ENCODE measurements around the gene SHISA4. TPM values are rescaled to one million over a fixed set of nuclear protein-coding genes. Genes with fewer than 3 reads are reported as not detected.

Gene SHISA4
- total RNA-seq, 3 donors from 2014 or later: 0.19 to 0.40 (median 0.37) TPM

DNA sequence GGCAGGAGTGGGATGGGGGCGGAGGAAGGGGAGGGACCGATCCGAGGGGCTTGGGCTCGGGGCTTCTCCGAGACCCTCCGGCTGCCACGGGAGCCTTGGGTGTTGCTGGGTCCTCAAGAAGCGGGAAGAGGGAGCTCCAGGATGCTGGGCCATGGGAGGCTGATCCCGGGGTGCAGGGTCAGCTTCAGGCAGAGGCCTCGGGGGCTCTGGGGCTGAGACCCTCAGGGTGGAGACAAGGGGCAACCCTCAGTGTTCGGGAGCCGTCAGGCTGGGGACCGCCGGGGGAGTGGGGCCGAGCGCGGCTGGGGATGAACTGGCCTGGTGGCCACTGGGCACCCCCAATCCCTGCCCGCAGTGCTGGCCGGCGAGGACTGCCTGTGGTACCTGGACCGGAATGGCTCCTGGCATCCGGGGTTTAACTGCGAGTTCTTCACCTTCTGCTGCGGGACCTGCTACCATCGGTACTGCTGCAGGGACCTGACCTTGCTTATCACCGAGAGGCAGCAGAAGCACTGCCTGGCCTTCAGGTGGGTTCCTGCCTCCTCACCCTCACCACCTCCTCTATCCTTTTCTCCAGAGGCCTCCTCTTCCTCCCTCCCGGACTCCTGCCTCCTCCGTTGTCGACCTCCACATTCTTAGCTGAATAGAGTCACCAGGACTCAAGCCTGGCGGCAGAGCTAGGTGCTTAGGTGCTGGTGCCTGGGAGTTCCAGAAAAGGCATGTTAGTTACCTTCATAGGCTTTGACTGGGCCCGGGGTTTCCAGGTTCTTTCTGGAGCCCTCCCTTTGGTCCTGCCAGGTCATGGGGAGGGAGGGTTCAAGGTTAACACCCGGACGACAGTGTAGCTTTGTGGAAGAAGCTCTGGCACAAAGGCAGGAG, 631 bp downstream of the SHISA4 start:
- Mint-ChIP-seq H3K4me1 (ENCODE audit: low read depth) (peaks cover 4% of the 10 kb centered on the region), H3K27me3 (ENCODE audit: low read depth) (peaks cover 47% of the 10 kb centered on the region)
- ATAC-seq: peak in 1 of 2 donors; percentile 4

DNA sequence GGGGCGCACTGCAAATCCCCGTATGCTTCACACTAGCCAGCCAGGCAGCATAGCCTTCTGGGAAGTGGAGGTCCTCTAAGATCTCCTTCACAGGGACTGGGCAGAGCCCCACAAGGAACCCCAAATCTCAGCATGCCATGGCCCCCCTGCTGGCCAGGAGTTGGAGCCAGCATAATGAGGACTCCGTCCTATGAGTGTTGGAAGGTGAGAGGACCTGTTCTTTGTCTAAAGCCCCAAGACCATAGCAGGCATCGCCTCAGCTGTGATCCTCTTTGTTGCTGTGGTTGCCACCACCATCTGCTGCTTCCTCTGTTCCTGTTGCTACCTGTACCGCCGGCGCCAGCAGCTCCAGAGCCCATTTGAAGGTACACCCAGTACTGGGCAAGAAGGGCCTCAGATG, 1.5 kb downstream of the SHISA4 start:
- no peak overlapping the region for H3K4me3 Mint-ChIP-seq
- ATAC-seq: no peak
- peaks cover 50% of the 10 kb centered on the region for H3K27me3 Mint-ChIP-seq (ENCODE audit: low read depth)

More for the DNA sequence above, 631 bp downstream of the SHISA4 start:
- DNase-seq: no peak
- Mint-ChIP-seq H3K9me3 (no peaks in the 10 kb centered on the region), H3K36me3 (ENCODE audit: insufficient read depth) (no peaks in the 10 kb centered on the region), H3K4me3 (peak overlapping the region; percentile 73)

GRCh38 chr1:201890806-201891450, 2.2 kb downstream of the SHISA4 start:
- H3K4me3 Mint-ChIP-seq: no peak overlapping the region
- DNase-seq: no peak
- peaks cover 6% of the 10 kb centered on the region for H3K4me1 Mint-ChIP-seq (ENCODE audit: low read depth)
- H3K36me3 Mint-ChIP-seq (ENCODE audit: insufficient read depth): no peaks in the 10 kb centered on the region
- H3K9me3 Mint-ChIP-seq: no peaks in the 10 kb centered on the region
- peaks cover 49% of the 10 kb centered on the region for H3K27me3 Mint-ChIP-seq (ENCODE audit: low read depth)
- no peak for ATAC-seq

More for the DNA sequence above, 1.5 kb downstream of the SHISA4 start:
- Mint-ChIP-seq H3K4me1 (ENCODE audit: low read depth) (peaks cover 4% of the 10 kb centered on the region), H3K36me3 (ENCODE audit: insufficient read depth) (no peaks in the 10 kb centered on the region), H3K9me3 (no peaks in the 10 kb centered on the region)
- no peak for DNase-seq

DNA sequence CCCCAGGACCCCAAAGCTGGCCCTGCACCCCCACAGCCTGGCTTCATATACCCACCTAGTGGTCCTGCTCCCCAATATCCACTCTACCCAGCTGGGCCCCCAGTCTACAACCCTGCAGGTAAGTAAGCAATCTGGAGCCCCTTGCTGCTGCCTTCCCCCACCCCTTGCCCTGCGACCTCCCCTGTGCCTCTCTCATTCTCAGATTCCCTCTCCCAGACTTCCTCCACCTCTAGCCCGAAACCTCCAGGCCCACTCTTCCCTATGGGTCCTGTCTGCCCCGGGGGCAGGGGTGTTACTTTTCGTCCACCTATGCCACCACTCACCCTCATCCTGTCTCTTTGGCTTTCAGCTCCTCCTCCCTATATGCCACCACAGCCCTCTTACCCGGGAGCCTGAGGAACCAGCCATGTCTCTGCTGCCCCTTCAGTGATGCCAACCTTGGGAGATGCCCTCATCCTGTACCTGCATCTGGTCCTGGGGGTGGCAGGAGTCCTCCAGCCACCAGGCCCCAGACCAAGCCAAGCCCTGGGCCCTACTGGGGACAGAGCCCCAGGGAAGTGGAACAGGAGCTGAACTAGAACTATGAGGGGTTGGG, 2.9 kb downstream of the SHISA4 start:
- no peaks in the 10 kb centered on the region for H3K36me3 Mint-ChIP-seq (ENCODE audit: insufficient read depth)
- no peak for DNase-seq

DNA sequence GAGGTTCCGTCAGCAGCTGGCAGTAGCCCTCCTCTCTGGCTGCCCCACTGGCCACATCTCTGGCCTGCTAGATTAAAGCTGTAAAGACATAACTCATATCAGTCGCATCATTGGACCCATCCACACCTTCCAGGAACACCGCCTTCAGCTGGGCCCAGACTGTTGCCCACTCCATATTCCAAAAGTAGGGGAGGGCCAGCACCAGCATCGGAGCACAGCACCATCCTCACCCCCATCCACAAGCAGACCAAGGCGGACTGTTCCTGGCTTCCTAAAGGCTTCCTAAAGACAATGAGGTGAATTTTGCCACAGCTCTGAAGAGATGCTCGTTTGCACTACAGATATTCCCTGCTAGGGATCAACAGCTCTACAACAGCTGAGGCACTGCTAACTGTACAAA, 3.5 kb downstream of the SHISA4 start:
- no peaks in the 10 kb centered on the region for H3K9me3 Mint-ChIP-seq
- no peaks in the 10 kb centered on the region for H3K36me3 Mint-ChIP-seq (ENCODE audit: insufficient read depth)
- ATAC-seq: no peak

More for the DNA sequence above, 2.9 kb downstream of the SHISA4 start:
- peaks cover 49% of the 10 kb centered on the region for H3K27me3 Mint-ChIP-seq (ENCODE audit: low read depth)
- H3K4me1 Mint-ChIP-seq (ENCODE audit: low read depth): peaks cover 9% of the 10 kb centered on the region
- no peaks in the 10 kb centered on the region for H3K9me3 Mint-ChIP-seq
- ATAC-seq: no peak
- no peak overlapping the region for H3K4me3 Mint-ChIP-seq

GRCh38 chr1:201893431-201893830, 4.7 kb downstream of the SHISA4 start:
- DNase-seq: no peak
- peaks cover 36% of the 10 kb centered on the region for H3K27me3 Mint-ChIP-seq (ENCODE audit: low read depth)
- H3K9me3 Mint-ChIP-seq: no peaks in the 10 kb centered on the region
- ATAC-seq: no peak
- H3K36me3 Mint-ChIP-seq (ENCODE audit: insufficient read depth): no peaks in the 10 kb centered on the region
- peaks cover 9% of the 10 kb centered on the region for H3K4me1 Mint-ChIP-seq (ENCODE audit: low read depth)
- no peak overlapping the region for H3K4me3 Mint-ChIP-seq

More for the DNA sequence above, 3.5 kb downstream of the SHISA4 start:
- no peak for DNase-seq
- H3K27me3 Mint-ChIP-seq (ENCODE audit: low read depth): peaks cover 45% of the 10 kb centered on the region
- peaks cover 9% of the 10 kb centered on the region for H3K4me1 Mint-ChIP-seq (ENCODE audit: low read depth)
- no peak overlapping the region for H3K4me3 Mint-ChIP-seq

DNA sequence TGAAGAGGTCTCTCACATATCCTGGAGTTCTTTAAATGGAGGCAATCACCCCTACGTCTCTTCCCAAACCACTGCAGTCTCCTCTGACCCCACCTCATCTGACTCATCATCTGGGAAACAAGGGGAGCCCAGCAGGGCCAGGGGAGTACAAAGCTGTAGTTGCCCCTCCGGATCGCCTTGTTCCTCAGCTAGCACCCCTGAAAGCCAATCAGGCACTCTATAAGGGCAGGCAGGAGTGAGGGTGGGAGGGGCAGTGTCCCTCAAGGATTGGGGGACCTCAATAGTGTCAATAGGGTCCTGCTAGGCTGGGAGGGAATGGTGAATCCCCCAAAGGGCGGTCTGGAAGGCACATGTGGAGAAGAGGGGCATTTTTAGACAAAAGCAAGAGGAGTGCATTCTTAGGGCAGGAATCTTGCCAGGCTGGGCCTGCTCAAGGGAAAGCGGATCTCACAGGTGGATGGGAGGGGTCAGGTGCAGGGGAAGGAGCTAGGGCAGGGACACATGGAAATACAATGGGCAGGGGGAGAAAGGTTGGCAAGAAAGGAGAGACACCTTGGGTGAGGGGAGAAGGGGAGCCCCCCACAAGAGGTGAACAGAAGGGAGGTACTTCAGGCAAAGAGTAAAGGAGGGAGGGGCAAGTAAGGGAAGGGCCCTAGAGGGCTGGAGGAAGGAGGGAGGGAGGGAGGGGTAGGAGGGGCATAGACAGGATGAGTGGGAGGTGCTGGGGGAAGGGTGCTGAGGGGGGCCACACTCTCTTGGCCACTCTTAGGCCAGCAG, 5.8 kb downstream of the SHISA4 start:
- Mint-ChIP-seq H3K9me3 (no peaks in the 10 kb centered on the region), H3K36me3 (ENCODE audit: insufficient read depth) (no peaks in the 10 kb centered on the region), H3K4me1 (ENCODE audit: low read depth) (peaks cover 7% of the 10 kb centered on the region), H3K4me3 (no peak overlapping the region), H3K27me3 (ENCODE audit: low read depth) (peaks cover 35% of the 10 kb centered on the region)
- ATAC-seq (no peak), DNase-seq (no peak)

GRCh38 chr1:201895120-201895665, 6.5 kb downstream of the SHISA4 start:
- H3K27me3 Mint-ChIP-seq (ENCODE audit: low read depth): peaks cover 32% of the 10 kb centered on the region
- H3K4me3 Mint-ChIP-seq: no peak overlapping the region
- H3K9me3 Mint-ChIP-seq: no peaks in the 10 kb centered on the region
- ATAC-seq: no peak
- DNase-seq: no peak
- H3K36me3 Mint-ChIP-seq (ENCODE audit: insufficient read depth): no peaks in the 10 kb centered on the region
- H3K4me1 Mint-ChIP-seq (ENCODE audit: low read depth): peaks cover 5% of the 10 kb centered on the region

DNA sequence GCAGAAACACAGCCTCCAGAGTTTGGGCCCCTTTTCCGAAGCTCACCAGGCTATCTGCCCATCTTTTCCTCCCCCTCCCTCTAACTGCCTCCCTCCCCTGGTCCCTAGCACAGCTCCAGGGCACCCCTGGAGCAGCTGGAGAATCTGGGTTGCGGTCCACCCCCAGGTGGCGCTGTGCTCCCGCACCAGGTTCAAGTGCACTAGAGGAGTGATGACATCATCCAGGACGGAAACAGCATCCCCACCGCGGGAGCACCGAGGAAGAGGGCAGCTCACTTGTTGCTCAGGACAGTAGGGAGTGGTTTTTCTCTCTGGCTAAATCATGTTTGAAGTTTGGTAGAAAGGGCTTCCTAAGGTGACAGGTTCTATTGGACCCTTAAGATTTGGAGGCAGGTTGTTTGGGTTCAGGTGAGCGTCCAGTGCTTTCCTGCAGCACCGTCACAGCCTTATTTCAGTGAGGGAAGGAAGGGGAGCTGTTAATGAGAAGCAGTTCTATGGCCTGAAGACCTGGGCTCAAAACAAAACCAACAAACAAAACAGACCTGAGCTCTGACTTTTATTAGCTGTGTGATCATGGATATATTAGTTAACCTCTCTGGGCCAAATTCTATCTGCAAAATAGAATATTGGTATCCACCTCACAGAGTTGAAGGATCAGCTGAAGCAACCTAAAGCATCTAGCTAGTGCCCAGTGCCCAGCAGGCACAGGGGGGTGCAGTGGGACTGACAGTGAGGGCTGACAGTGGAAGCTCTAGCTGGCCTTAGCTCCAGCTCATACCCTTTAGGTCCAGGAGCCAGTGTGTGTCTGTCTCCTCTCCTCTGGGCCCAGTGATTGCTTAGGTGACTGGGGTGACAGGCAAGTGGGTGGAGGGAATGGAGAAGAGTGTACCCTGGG, 7.5 kb downstream of the SHISA4 start:
- Mint-ChIP-seq H3K4me3 (peak overlapping the region; percentile 58), H3K27me3 (ENCODE audit: low read depth) (peaks cover 23% of the 10 kb centered on the region), H3K9me3 (no peaks in the 10 kb centered on the region), H3K4me1 (ENCODE audit: low read depth) (peaks cover 5% of the 10 kb centered on the region), H3K36me3 (ENCODE audit: insufficient read depth) (no peaks in the 10 kb centered on the region)
- DNase-seq (peak; percentile 75), ATAC-seq (peak; percentile 92 to 93)

GRCh38 chr1:201896951-201897391, 8.3 kb downstream of the SHISA4 start:
- peaks cover 5% of the 10 kb centered on the region for H3K4me1 Mint-ChIP-seq (ENCODE audit: low read depth)
- no peaks in the 10 kb centered on the region for H3K9me3 Mint-ChIP-seq

GRCh38 chr1:201898240-201898894, 9.7 kb downstream of the SHISA4 start:
- Mint-ChIP-seq H3K4me3 (no peak overlapping the region), H3K27me3 (ENCODE audit: low read depth) (peaks cover 10% of the 10 kb centered on the region), H3K36me3 (ENCODE audit: insufficient read depth) (no peaks in the 10 kb centered on the region), H3K4me1 (ENCODE audit: low read depth) (peaks cover 5% of the 10 kb centered on the region), H3K9me3 (no peaks in the 10 kb centered on the region)
- ATAC-seq (no peak), DNase-seq (no peak)

More at GRCh38 chr1:201896951-201897391, 8.3 kb downstream of the SHISA4 start:
- DNase-seq: no peak
- peaks cover 19% of the 10 kb centered on the region for H3K27me3 Mint-ChIP-seq (ENCODE audit: low read depth)
- no peak for ATAC-seq
- H3K36me3 Mint-ChIP-seq (ENCODE audit: insufficient read depth): no peaks in the 10 kb centered on the region
- no peak overlapping the region for H3K4me3 Mint-ChIP-seq

- ATAC-seq (no peak), DNase-seq (no peak)
- no peak overlapping the region for H3K4me3 Mint-ChIP-seq
- no peaks in the 10 kb centered on the region for H3K9me3 Mint-ChIP-seq
- H3K27me3 Mint-ChIP-seq (ENCODE audit: low read depth): peaks cover 7% of the 10 kb centered on the region
- H3K4me1 Mint-ChIP-seq (ENCODE audit: low read depth): peaks cover 5% of the 10 kb centered on the region
- no peaks in the 10 kb centered on the region for H3K36me3 Mint-ChIP-seq (ENCODE audit: insufficient read depth)
Measured at GRCh38 chr1:201898992-201899391, 10.3 kb downstream of the SHISA4 start.
